Adrenal gland (tissue), 12 donors: ENCODE results near the gene TNFAIP8L1. TPM values are rescaled to one million over a fixed set of nuclear protein-coding genes. Genes with fewer than 3 reads are reported as not detected.

Experiments used
- DNase-seq, 7 donors: peaks; one replicate each; pipeline ENCODE4 v3.0.0-alpha.2; 2019 to 2020
- H3K27ac ChIP-seq, 5 donors: fragments of 200-600 bp; sonication (generic) in 4 of 5; 1 replicate in 3 of 5; 2 replicates in 2 of 5; pipeline versions ENCODE4 v1.5.1 to v1.8.0; 2016 to 2020; ENCODE audit warnings: mild to moderate bottlenecking in 1 of 5
- H3K27me3 ChIP-seq: fragments of 200-600 bp; 2 replicates; pipeline ENCODE4 v1.8.0; 2021
- H3K36me3 ChIP-seq, 2 donors: fragments of 200-600 bp; replicated peaks in 1 of 2; 1 replicate in 1 of 2; 2 replicates in 1 of 2; pipeline versions ENCODE4 v1.5.1 to v1.8.0; 2018 to 2022
- H3K4me1 ChIP-seq, 2 donors: fragments of 200-600 bp; replicated peaks in 1 of 2; 1 replicate in 1 of 2; 2 replicates in 1 of 2; pipeline versions ENCODE4 v1.5.1 to v1.8.0; 2018 to 2021
- H3K4me3 ChIP-seq, 4 donors: fragments of 200-600 bp; sonication (generic) in 3 of 4; one replicate each; pipeline ENCODE4 v1.5.1; 2016 to 2018
- H3K9me3 ChIP-seq, 3 donors: fragments of 200-600 bp; sonication (generic) in 1 of 3; replicated peaks in 1 of 3; 1 replicate in 2 of 3; 2 replicates in 1 of 3; pipeline versions ENCODE4 v1.5.1 to v1.8.0; 2016 to 2021
- POLR2A ChIP-seq, 2 donors: fragments of 450-650 bp; IDR thresholded peaks; one replicate each; pipeline ENCODE4 v1.6.1; 2017; ENCODE audit warnings: antibody characterized with exemption in 2 of 2, mild to moderate bottlenecking in 2 of 2, moderate library complexity in 1 of 2
- WGBS, 4 donors: extraction: QIAGEN DNeasy Blood & Tissue Kit in 2 of 4; methylation state at CpG; one replicate each; pipeline versions ENCODE4 v1.1.5 to v1.1.7; 2013 to 2017; 5-methylcytosine and 5-hydroxymethylcytosine counted together
- intact Hi-C, 2 donors: fragments of 100-400 bp; cut with DNase I; formaldehyde crosslinking; loops; one replicate each; pipeline versions ENCODE4 v1.14.1 to v1.15.0; 2022 to 2023
- polyA plus RNA-seq, 3 donors: library from polyadenylated mRNA; stranded (reverse); fragments of 200-250 nt in 2 of 3; fragments of 350-450 nt in 1 of 3; fragmentation: Illumina TruSeq in 1 of 3; extraction: RNeasy Lipid Tissue Mini Kit (QIAGEN cat#74804) in 1 of 3; gene quantifications; one replicate each; pipeline ENCODE4 v1.2.3, GENCODE V29; 2013 to 2014
- total RNA-seq, 9 donors: library from RNA; depleted of rRNA in 4 of 9; stranded (reverse); fragments of >200 nt in 4 of 9; fragments of 120-200 nt in 1 of 9; fragmentation: NEBNext Ultra II Directional in 1 of 9; extraction: Animal tissue kit (Norgen Biotek cat#: 25700) in 1 of 9; gene quantifications; one replicate each; pipeline versions ENCODE4 v1.1.0 to v1.2.4, GENCODE V29; 2013 to 2023
- TF ChIP-seq, protein P1 (sequence below), 6 experiments: fragments of 450-650 bp in 4 of 6; fragments of 200-600 bp in 2 of 6; sonication (generic) in 1 of 6; IDR thresholded peaks; 1 replicate in 5 of 6; 2 replicates in 1 of 6; pipeline versions ENCODE4 v1.5.1 to v1.8.0; 2016 to 2021; ENCODE audit warnings: antibody characterized with exemption in 6 of 6, mild to moderate bottlenecking in 2 of 6, moderate library complexity in 1 of 6
- donor health status: healthy with polysubstance abuse.
- donor health status: Bipolar disorder and iron deficiency.
- donor health status: DM: yes; HTN: yes; CAD: no.
- donor health status: DM: no; HTN: no; CAD: no.
- donor health status: DM: no; HTN: no; CAD: no.
- donor health status: DM: yes; HTN: yes; CAD: no.

Gene TNFAIP8L1
- total and polyA plus RNA-seq, 12 donors = 2.6 to 13.8 (median 5.5) TPM

DNA sequence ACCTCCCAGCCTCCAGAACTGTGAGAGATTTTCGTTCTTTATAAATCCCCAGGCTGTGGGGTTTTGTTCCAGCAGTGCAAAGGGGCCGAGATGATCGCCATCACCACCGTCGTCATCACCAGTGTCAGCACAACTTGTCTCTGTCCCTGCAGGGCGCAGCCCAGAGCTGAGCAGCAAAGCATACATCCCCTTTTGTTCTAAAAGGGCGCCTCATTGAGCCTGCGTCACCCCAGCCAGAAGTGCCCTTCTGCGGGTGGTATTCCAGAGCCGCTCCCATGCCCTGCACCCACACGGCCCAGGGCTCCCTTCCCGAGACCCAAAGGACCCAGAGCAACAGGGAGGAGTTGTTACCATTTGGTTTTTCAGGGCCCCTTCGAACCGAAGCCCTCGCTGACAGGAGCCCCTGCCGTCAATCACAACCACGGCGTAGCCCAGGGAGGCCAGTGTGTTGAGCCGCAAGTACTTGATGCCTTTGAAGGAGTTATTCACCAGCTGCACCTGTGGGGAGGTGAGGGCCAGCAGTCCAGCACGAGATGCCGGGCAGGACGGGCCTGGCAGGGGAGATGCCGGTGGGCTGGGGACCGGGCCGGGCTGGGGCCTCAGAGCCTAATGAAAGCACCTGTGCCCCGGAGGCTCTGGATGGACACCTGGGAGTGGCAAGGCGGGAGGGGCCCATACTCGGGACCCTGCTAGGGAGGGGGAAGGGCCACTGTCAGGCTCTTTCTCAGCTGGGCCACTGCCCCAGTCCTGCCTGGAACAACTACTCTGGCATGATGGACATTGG is 45.2 kb downstream of the TNFAIP8L1 start:
- peaks cover 0 to 74% of the 10 kb centered on the region in 2 donors for H3K36me3 ChIP-seq
- H3K9me3 ChIP-seq = no peaks in the 10 kb centered on the region
- DNase-seq = no peak
- H3K27me3 ChIP-seq = no peaks in the 10 kb centered on the region
- no peak overlapping the region for H3K4me3 ChIP-seq
- intact Hi-C loops = no loop called here
- H3K4me1 ChIP-seq = no peaks in the 10 kb centered on the region
- TF ChIP-seq POLR2A (IDR thresholded peaks at IDR 0.05) = no peak
- 90 to 94% (median 91%) methylated on average over 19 to 28 of the region's 28 CpGs for WGBS, 4 donors
- H3K27ac ChIP-seq = no peak overlapping the region

DNA sequence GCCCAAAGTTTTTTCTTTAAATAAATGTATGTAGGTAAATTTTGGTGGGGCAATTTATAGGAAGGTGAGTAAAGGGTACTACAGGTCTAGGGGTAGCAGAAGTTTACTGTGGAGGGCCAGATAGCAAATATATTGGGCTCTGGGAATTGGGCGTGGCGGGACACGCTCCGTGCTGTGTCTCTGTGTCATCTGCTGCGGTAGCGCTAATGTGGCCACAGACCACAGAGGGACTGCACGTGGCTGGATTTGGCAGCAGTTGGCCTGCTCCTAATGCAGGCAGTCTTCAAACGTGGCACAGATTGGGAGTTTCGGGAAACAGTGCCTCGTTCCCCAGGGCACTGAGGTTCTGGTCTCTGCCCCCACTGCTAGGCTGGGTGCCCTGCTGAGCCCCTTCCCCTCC is 47.4 kb downstream of the TNFAIP8L1 start:
- DNase-seq = no peak
- Histone ChIP-seq H3K27me3 (no peaks in the 10 kb centered on the region), H3K36me3 (peaks cover 0 to 86% of the 10 kb centered on the region in 2 donors), H3K4me3 (no peak overlapping the region), H3K27ac (no peak overlapping the region), H3K4me1 (no peaks in the 10 kb centered on the region), H3K9me3 (no peaks in the 10 kb centered on the region)
- TF ChIP-seq, protein P1, sequence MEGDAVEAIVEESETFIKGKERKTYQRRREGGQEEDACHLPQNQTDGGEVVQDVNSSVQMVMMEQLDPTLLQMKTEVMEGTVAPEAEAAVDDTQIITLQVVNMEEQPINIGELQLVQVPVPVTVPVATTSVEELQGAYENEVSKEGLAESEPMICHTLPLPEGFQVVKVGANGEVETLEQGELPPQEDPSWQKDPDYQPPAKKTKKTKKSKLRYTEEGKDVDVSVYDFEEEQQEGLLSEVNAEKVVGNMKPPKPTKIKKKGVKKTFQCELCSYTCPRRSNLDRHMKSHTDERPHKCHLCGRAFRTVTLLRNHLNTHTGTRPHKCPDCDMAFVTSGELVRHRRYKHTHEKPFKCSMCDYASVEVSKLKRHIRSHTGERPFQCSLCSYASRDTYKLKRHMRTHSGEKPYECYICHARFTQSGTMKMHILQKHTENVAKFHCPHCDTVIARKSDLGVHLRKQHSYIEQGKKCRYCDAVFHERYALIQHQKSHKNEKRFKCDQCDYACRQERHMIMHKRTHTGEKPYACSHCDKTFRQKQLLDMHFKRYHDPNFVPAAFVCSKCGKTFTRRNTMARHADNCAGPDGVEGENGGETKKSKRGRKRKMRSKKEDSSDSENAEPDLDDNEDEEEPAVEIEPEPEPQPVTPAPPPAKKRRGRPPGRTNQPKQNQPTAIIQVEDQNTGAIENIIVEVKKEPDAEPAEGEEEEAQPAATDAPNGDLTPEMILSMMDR (IDR thresholded peaks at IDR 0.05) = no peak
- no peak for TF ChIP-seq POLR2A (IDR thresholded peaks at IDR 0.05)
- intact Hi-C loops = no loop called here
- WGBS, 4 donors = 91 to 98% (median 97%) methylated on average over 8 to 10 of the region's 10 CpGs

DNA sequence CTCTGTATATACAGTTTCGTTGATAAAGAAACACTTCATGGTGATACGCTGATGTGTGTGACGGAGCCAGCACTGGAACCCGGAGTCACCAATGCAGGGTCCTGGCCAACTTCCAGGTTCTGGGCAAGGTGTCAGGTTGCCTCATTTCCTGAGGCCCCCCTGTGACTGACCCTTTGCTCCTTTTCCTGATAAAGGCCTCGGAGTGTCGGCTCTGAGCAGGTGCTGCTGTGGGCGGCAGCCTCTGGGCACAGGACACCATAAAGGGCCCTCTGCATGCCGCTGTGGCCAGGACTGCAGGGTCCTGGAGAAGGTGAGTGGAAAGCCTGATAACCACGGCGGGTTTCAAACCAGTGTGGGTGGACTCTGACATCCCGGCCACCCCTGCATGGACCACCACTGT is 48.1 kb downstream of the TNFAIP8L1 start:
- WGBS, 4 donors = 81 to 94% (median 92%) methylated on average over 4 to 11 of the region's 11 CpGs
- H3K4me3 ChIP-seq = no peak overlapping the region
- H3K9me3 ChIP-seq = no peaks in the 10 kb centered on the region
- no peak overlapping the region for H3K27ac ChIP-seq
- peaks cover 0 to 89% of the 10 kb centered on the region in 2 donors for H3K36me3 ChIP-seq
- H3K27me3 ChIP-seq = no peaks in the 10 kb centered on the region
- no peaks in the 10 kb centered on the region for H3K4me1 ChIP-seq
- TF ChIP-seq, protein P1 (IDR thresholded peaks at IDR 0.05) = no peak
- TF ChIP-seq POLR2A (IDR thresholded peaks at IDR 0.05) = no peak
- no peak for DNase-seq
- intact Hi-C loops = no loop called here

- Histone ChIP-seq H3K4me3 (no peak overlapping the region), H3K4me1 (no peaks in the 10 kb centered on the region), H3K36me3 (peaks cover 0 to 89% of the 10 kb centered on the region in 2 donors), H3K27me3 (no peaks in the 10 kb centered on the region), H3K27ac (no peak overlapping the region), H3K9me3 (no peaks in the 10 kb centered on the region)
- no peak for DNase-seq
- intact Hi-C loops = no loop called here
- WGBS, 4 donors = 87 to 96% (median 96%) methylated on average over 10 to 26 of the region's 26 CpGs
- TF ChIP-seq, protein P1 (IDR thresholded peaks at IDR 0.05) = no peak
- TF ChIP-seq POLR2A (IDR thresholded peaks at IDR 0.05) = no peak
Observed at GRCh38 chr19:4688587-4688986, 49.3 kb downstream of the TNFAIP8L1 start.

DNA sequence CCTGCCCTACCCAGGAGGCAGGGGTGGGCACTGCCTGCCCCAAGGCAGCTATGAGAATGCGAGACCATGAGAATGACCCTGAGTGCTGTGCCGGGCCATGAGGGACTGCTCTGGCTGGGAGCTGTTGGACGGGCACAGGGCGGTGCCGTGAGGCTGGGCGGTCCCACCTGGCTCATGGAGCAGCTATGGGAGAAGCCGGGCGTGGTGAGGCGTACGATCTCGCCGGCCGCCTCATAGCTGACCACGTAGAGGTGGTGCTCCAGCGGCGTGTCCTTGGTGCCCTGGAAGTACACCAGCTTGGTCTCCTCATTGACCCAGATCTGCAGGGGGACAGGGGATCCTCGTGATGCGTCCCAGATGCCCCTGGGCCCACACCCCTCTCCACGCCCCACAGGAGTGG is 50.1 kb downstream of the TNFAIP8L1 start:
- DNase-seq = no peak
- peaks cover 0 to 89% of the 10 kb centered on the region in 2 donors for H3K36me3 ChIP-seq
- no peak overlapping the region for H3K4me3 ChIP-seq
- no peaks in the 10 kb centered on the region for H3K27me3 ChIP-seq
- no peaks in the 10 kb centered on the region for H3K9me3 ChIP-seq
- H3K4me1 ChIP-seq = no peaks in the 10 kb centered on the region
- 95 to 98% (median 96%) methylated on average over 11 to 19 of the region's 19 CpGs for WGBS, 4 donors
- TF ChIP-seq POLR2A (IDR thresholded peaks at IDR 0.05) = no peak
- TF ChIP-seq, protein P1 (IDR thresholded peaks at IDR 0.05) = no peak
- H3K27ac ChIP-seq = no peak overlapping the region
- intact Hi-C loops = no loop called here
